BLaER1 (cell line): ENCODE measurements around the gene C13orf42.

Source experiments
- H3K27ac ChIP-seq: shearing (Covaris generic); formaldehyde crosslinking; 2 replicates; pipeline ENCODE4 v1.8.1; 2022
- H3K27me3 ChIP-seq: shearing (Covaris generic); formaldehyde crosslinking; 2 replicates; pipeline ENCODE4 v1.8.1; 2022
- H3K36me3 ChIP-seq: shearing (Covaris generic); formaldehyde crosslinking; 2 replicates; pipeline ENCODE4 v1.8.1; 2022
- H3K4me1 ChIP-seq: shearing (Covaris generic); formaldehyde crosslinking; 2 replicates; pipeline ENCODE4 v1.8.1; 2022
- H3K4me2 ChIP-seq: shearing (Covaris generic); formaldehyde crosslinking; 2 replicates; pipeline ENCODE4 v1.8.1; 2022
- H3K4me3 ChIP-seq: shearing (Covaris generic); formaldehyde crosslinking; 2 replicates; pipeline ENCODE4 v1.8.1; 2022
- H3K9ac ChIP-seq: shearing (Covaris generic); formaldehyde crosslinking; 2 replicates; pipeline ENCODE4 v1.8.1; 2022
- H3K9me3 ChIP-seq: shearing (Covaris generic); formaldehyde crosslinking; 2 replicates; pipeline ENCODE4 v1.8.1; 2022
- H4K20me1 ChIP-seq: shearing (Covaris generic); formaldehyde crosslinking; 2 replicates; pipeline ENCODE4 v1.8.1; 2022
- Cebpa-rat ChIP-seq: shearing (Covaris generic); IDR thresholded peaks from 2 replicates; pipeline ENCODE4 v1.8.1; 2022

The C13orf42 gene

GRCh38 chr13:51111174-51111573, at the start of gene C13orf42:
C13orf42 (minus strand) TSS chr13:51111274; CDS start chr13:51111209, 65 bp downstream.
- no peaks in the 10 kb centered on the region for H3K27me3 ChIP-seq
- H3K4me1 ChIP-seq: no peaks in the 10 kb centered on the region
- no peaks in the 10 kb centered on the region for H3K36me3 ChIP-seq
- H3K9me3 ChIP-seq: no peaks in the 10 kb centered on the region
- TF ChIP-seq Cebpa-rat: no peak
- no peak within 1 kb of the TSS for H3K27ac ChIP-seq
- H3K4me2 ChIP-seq: no peak within 1 kb of the TSS
- no peaks in the 10 kb centered on the region for H4K20me1 ChIP-seq
- no peak within 1 kb of the TSS for H3K4me3 ChIP-seq
- H3K9ac ChIP-seq: no peak within 1 kb of the TSS

DNA sequence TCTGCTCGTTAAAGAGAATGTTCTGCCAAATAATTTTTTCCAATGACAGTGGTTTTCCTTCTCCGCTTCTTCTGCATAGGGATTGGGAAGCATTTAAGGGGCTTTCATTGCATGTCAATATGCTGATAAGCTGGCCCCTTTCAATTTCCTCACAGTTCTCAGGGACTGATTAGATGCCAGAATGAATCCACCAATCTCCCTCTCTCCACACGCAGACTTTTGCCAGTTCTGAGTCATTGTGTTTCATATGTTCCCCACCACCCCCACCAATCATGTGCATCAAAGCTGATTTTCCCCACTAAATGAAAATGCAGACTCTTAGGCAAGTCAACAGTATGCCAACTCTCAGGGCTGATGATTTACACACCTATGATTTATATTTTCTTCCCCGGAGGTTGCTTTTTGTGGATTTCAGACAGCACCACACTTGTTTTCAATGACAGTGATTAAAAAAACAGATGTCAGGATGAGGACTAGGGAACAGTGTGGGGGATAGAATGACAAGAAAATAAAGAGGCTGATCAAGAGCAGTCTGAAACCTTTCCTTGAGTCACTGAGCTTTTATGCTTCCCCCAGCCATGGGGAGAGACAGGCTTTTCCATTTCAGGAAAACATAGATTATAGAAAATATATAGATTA, 47.9 kb upstream of the C13orf42 start:
- Histone ChIP-seq H3K4me2 (no peak overlapping the region), H3K27me3 (no peaks in the 10 kb centered on the region), H3K9me3 (no peaks in the 10 kb centered on the region), H3K4me1 (no peaks in the 10 kb centered on the region), H3K36me3 (no peaks in the 10 kb centered on the region), H3K27ac (no peak overlapping the region), H3K4me3 (no peak overlapping the region), H3K9ac (no peak overlapping the region), H4K20me1 (no peaks in the 10 kb centered on the region)
- TF ChIP-seq Cebpa-rat: no peak

DNA sequence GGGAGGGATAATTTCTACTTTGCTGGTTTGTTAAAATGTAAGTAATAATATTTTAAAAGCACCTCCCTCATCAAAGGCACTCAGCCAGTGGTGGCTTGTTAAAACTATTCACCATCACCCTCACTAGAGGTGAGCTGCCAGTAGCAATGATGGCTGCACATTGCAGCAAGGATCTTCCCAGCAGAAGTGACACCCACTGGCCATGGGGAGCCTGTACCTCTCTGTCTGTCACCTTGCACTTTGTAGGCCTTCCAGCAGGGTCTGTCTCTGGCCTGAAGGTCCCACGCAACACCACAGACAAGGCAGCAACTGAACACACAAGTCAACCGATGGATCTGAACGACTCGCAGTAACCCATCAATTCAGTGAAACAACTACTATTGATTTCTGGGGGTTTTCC, 47.3 kb upstream of the C13orf42 start:
- TF ChIP-seq Cebpa-rat: no peak
- no peak overlapping the region for H3K9ac ChIP-seq
- H3K36me3 ChIP-seq: no peaks in the 10 kb centered on the region
- H4K20me1 ChIP-seq: no peaks in the 10 kb centered on the region
- H3K9me3 ChIP-seq: no peaks in the 10 kb centered on the region
- H3K4me2 ChIP-seq: no peak overlapping the region
- H3K27ac ChIP-seq: no peak overlapping the region
- H3K4me3 ChIP-seq: no peak overlapping the region
- no peaks in the 10 kb centered on the region for H3K4me1 ChIP-seq
- H3K27me3 ChIP-seq: no peaks in the 10 kb centered on the region

DNA sequence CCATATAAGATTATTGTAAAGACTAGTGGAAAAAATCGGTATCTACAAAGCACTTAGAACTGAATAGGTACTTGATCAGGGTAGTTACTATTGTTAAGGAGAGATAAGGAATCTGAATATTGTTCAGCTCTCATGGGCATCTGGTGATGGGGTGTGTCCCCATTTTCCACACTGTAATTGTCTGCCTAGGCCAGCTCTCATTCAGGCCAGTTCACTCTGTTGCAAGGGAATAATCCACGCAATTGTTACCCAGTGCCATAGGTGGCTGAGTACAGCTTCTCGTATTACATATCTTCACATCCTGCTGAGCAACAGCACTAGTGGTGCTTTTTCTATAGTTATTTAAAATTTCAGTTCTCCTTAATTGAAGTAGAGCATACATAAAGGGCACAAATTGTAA, 45.6 kb upstream of the C13orf42 start:
- H3K4me2 ChIP-seq: no peak overlapping the region
- H4K20me1 ChIP-seq: no peaks in the 10 kb centered on the region
- no peaks in the 10 kb centered on the region for H3K9me3 ChIP-seq
- H3K27ac ChIP-seq: no peak overlapping the region
- no peak overlapping the region for H3K9ac ChIP-seq
- H3K4me1 ChIP-seq: no peaks in the 10 kb centered on the region
- H3K36me3 ChIP-seq: no peaks in the 10 kb centered on the region
- H3K27me3 ChIP-seq: no peaks in the 10 kb centered on the region
- H3K4me3 ChIP-seq: no peak overlapping the region
- TF ChIP-seq Cebpa-rat: no peak

DNA sequence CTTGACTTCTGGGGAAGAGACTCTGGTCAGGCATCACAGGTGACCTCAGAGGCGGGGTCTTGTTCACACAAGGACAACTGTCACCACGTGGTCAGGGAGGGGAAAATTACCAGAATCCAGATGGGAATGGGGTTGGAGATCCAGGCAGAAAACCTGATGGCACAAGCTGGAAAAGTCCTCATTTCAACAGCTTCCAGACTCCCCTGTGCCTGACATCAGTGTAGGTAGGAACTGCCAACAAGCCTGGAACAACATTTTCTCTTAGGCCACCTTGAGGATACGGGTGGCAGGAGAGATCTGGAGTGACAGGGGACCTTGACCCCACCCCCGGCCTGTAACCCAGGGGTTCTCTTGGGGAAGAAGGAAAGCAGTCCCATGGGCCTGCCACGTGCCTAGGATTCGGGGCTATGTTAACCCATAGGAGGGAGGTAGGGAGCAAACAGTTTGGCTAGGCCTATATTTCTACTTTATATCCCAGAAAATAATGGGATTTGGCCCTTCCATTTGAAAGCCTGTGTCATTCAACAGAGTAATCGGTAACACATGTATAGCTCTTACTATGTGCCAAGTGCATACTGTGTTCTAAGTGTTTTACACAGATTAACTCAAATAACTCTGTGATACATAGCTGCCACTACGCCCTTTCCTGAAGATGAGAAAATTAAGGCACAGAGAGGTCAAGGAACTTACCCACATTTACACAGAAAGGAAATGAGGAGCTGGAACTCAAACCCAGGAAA, 44.9 kb upstream of the C13orf42 start:
- H3K9me3 ChIP-seq: no peaks in the 10 kb centered on the region
- no peaks in the 10 kb centered on the region for H3K27me3 ChIP-seq
- H3K4me1 ChIP-seq: no peaks in the 10 kb centered on the region
- H3K9ac ChIP-seq: no peak overlapping the region
- H3K27ac ChIP-seq: no peak overlapping the region
- no peak overlapping the region for H3K4me2 ChIP-seq
- no peaks in the 10 kb centered on the region for H3K36me3 ChIP-seq
- no peaks in the 10 kb centered on the region for H4K20me1 ChIP-seq
- TF ChIP-seq Cebpa-rat: no peak
- H3K4me3 ChIP-seq: no peak overlapping the region

GRCh38 chr13:51155161-51155560, 44.1 kb upstream of the C13orf42 start:
- no peaks in the 10 kb centered on the region for H3K4me1 ChIP-seq
- no peaks in the 10 kb centered on the region for H3K27me3 ChIP-seq
- TF ChIP-seq Cebpa-rat: no peak
- H3K4me2 ChIP-seq: no peak overlapping the region
- H3K4me3 ChIP-seq: no peak overlapping the region
- H3K36me3 ChIP-seq: no peaks in the 10 kb centered on the region
- H3K27ac ChIP-seq: no peak overlapping the region
- no peak overlapping the region for H3K9ac ChIP-seq
- H3K9me3 ChIP-seq: no peaks in the 10 kb centered on the region
- no peaks in the 10 kb centered on the region for H4K20me1 ChIP-seq

DNA sequence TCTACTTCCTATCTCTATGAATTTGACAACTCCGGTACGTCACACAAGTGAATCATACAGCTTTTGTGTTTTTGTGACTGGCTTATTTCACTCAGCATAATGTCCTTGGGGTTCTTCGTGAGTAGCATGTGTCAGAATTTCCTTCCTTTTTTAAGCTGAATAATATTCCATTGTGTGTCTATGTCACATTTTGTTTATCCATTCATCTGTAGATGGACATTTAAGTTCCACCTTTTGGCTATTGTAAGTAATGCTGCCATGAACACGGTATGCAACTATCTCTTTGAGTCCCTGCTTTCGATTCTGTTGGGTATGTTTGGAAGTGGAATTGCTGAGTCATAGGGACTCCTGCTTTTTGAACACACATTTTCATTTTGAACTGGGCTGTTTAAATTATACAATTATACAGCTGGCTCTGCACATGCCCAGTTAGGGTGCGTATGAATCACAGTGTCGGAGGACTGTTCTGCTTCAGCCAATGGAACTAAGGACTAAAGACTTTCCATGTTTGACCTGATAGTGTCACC, 43.0 kb upstream of the C13orf42 start:
- H3K4me3 ChIP-seq: no peak overlapping the region
- H3K27ac ChIP-seq: no peak overlapping the region
- H3K9me3 ChIP-seq: no peaks in the 10 kb centered on the region
- no peaks in the 10 kb centered on the region for H4K20me1 ChIP-seq
- no peak overlapping the region for H3K9ac ChIP-seq
- H3K36me3 ChIP-seq: no peaks in the 10 kb centered on the region
- TF ChIP-seq Cebpa-rat: no peak
- H3K4me1 ChIP-seq: no peaks in the 10 kb centered on the region
- no peak overlapping the region for H3K4me2 ChIP-seq
- H3K27me3 ChIP-seq: no peaks in the 10 kb centered on the region

GRCh38 chr13:51153527-51153926, 42.5 kb upstream of the C13orf42 start:
- TF ChIP-seq Cebpa-rat: no peak
- Histone ChIP-seq H3K4me3 (no peak overlapping the region), H3K27me3 (no peaks in the 10 kb centered on the region), H3K36me3 (no peaks in the 10 kb centered on the region), H3K4me2 (no peak overlapping the region), H3K4me1 (no peaks in the 10 kb centered on the region), H3K27ac (no peak overlapping the region), H4K20me1 (no peaks in the 10 kb centered on the region), H3K9me3 (no peaks in the 10 kb centered on the region), H3K9ac (no peak overlapping the region)

DNA sequence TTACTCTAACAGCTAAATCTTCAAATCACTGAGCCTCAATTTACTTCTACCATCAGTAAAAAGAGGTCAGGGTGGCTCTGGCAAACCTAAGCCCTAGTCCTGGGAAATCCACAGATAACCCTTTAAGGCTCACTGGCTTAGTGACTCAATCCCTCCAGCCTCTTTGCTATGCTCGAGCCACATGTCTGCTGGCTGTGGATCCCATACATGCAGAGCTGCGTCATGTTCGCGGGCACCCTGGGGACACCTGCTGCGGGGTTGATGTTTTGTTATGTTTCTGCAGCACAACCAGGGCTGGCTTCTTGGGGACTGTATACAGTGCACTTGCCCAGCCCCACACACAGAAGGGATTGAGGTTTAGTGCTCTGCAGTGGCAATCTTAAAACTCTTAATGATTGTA, 41.6 kb upstream of the C13orf42 start:
- H3K9me3 ChIP-seq: no peaks in the 10 kb centered on the region
- H3K4me2 ChIP-seq: no peak overlapping the region
- no peak overlapping the region for H3K27ac ChIP-seq
- H4K20me1 ChIP-seq: no peaks in the 10 kb centered on the region
- no peaks in the 10 kb centered on the region for H3K27me3 ChIP-seq
- H3K36me3 ChIP-seq: no peaks in the 10 kb centered on the region
- H3K4me1 ChIP-seq: no peaks in the 10 kb centered on the region
- no peak overlapping the region for H3K4me3 ChIP-seq
- no peak for TF ChIP-seq Cebpa-rat
- H3K9ac ChIP-seq: no peak overlapping the region

DNA sequence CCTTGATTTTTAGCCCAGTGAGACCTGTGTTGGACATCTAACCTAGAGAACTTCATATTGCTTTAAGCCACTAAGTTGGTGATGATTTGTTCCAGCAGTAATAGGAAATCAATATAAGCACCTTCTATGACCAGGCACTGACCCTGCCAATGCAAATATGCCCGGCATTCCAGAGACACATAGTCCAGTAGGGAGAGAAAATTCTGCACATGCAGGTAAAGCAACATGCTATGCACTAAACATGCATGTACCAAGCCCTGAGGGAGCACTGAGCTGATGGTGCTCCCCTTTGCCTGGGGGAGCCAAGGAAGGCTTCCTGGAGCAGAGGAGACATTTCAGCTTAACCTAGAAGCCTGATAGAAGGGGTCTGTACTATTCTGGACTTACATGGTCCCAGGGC, 40.4 kb upstream of the C13orf42 start:
- Histone ChIP-seq H4K20me1 (no peaks in the 10 kb centered on the region), H3K27me3 (no peaks in the 10 kb centered on the region), H3K9ac (no peak overlapping the region), H3K4me2 (no peak overlapping the region), H3K4me1 (no peaks in the 10 kb centered on the region), H3K4me3 (no peak overlapping the region), H3K9me3 (no peaks in the 10 kb centered on the region), H3K27ac (no peak overlapping the region), H3K36me3 (no peaks in the 10 kb centered on the region)
- no peak for TF ChIP-seq Cebpa-rat
